WI38 (cell line): ENCODE results near the gene TEAD4.

ENCODE experiments used
- H3K4me3 ChIP-seq: 2 replicates; pipeline ENCODE4 v1.5.1; 2011; ENCODE audit warnings: low read depth, mild to moderate bottlenecking, control low read depth, low read length
- CTCF ChIP-seq: IDR thresholded peaks from 2 replicates; pipeline ENCODE4 v1.5.1; 2012; ENCODE audit warnings: low read depth, mild to moderate bottlenecking, control low read depth, low read length

Gene TEAD4

DNA sequence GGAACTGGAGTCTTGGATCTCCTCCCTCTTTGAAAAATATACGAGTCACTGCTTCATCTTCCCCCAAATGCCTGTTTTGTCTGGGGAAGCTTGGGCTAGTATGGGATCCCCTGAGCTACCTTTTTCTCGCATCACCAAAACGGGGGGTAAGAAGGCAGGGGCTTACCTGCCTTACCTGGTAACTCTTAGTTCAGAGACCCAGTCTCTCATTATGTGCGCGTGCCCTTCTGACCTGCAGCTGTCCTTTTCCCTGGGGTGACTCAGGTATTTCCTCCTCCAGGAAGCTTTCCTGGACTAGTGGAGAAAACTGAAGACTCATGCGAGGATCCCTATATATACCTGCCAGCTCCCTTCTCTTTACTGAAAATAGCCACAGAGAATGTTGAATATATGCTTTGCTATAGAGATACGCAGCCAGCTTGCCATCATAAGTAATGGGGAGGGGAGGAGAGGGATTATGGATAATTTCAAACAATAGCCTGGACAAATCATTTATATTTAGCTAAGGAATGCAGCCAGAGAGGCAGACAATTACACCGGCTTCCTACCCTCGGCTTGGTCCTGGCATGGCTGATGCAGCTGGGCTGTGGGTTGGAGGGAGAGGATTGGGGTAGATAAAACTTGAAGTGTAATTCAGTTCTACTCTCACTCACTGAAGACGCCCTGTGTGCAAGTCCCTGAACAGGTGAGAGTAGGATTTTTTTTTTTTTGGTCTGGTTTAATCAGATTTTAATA lies 119.1 kb downstream of the TEAD4 start:
- H3K4me3 ChIP-seq, result peak overlapping the region; percentile 76
- no peak for TF ChIP-seq CTCF

GRCh38 chr12:3081091-3081490 lies 121.9 kb downstream of the TEAD4 start:
- H3K4me3 ChIP-seq, result no peak overlapping the region
- no peak for TF ChIP-seq CTCF

- H3K4me3 ChIP-seq, result no peak overlapping the region
- no peak for TF ChIP-seq CTCF
These were observed 122.7 kb downstream of the TEAD4 start for GRCh38 chr12:3081886-3082285.

- no peak for TF ChIP-seq CTCF
- H3K4me3 ChIP-seq, result no peak overlapping the region
These were observed 124.2 kb downstream of the TEAD4 start for GRCh38 chr12:3083241-3083920.

GRCh38 chr12:3083921-3084347 lies 124.7 kb downstream of the TEAD4 start:
- H3K4me3 ChIP-seq, result no peak overlapping the region
- no peak for TF ChIP-seq CTCF

DNA sequence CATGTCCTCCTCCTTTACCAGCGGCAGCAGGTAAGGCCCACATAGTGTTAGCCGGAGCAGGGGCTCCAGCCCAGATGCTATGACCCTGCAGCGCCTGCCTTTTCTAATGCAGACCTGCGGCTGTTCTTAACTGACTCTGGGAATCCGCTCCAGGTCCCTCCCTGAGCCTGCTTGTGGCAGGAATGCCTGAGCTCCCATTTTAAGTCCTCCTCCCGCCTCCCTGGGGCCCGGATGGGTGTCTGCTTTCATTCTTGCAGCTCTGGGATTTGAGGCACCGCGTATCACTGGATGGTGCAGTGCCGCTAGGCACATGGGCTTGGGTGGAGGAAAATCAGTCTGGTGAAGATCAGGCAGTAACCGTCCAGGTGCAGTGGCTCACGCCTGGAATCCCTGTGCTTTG lies 125.5 kb downstream of the TEAD4 start:
- H3K4me3 ChIP-seq, result no peak overlapping the region
- TF ChIP-seq CTCF, result no peak
